Testis (tissue), 2 donors: ENCODE results near the gene MORC2.

Source experiments
- POLR2A ChIP-seq: fragments of 450-650 bp; IDR thresholded peaks from one replicate; pipeline ENCODE4 v1.6.1; 2017; ENCODE audit warnings: antibody characterized with exemption, mild to moderate bottlenecking, moderate library complexity
- TF ChIP-seq, protein P1 (sequence below), 3 experiments: fragments of 450-650 bp in 2 of 3; fragments of 200-600 bp in 1 of 3; sonication (generic) in 1 of 3; IDR thresholded peaks; one replicate each; pipeline ENCODE4 v1.5.1; 2016 to 2019; ENCODE audit warnings: antibody characterized with exemption in 3 of 3, mild to moderate bottlenecking in 2 of 3, moderate library complexity in 1 of 3

DNA sequence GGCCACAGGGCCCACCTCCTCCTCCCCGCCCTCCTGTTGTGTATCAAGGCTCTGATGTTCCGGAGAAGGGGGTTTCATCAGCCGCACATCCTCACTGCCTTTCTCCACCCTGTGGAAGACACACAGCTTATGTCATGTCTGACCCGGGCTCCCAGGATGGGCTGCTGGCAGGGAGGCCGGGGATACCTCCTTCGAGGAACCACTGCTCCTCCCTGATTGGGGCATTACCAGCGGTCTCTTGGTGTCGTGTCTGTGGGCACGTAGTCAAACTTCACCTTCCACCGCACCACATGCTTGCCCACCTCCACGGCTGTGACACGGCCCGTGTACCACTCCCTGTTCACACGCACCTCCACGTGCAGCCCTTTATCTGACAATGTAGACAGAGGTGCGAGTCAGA lies 35.9 kb downstream of the MORC2 start:
- TF ChIP-seq, protein P1, sequence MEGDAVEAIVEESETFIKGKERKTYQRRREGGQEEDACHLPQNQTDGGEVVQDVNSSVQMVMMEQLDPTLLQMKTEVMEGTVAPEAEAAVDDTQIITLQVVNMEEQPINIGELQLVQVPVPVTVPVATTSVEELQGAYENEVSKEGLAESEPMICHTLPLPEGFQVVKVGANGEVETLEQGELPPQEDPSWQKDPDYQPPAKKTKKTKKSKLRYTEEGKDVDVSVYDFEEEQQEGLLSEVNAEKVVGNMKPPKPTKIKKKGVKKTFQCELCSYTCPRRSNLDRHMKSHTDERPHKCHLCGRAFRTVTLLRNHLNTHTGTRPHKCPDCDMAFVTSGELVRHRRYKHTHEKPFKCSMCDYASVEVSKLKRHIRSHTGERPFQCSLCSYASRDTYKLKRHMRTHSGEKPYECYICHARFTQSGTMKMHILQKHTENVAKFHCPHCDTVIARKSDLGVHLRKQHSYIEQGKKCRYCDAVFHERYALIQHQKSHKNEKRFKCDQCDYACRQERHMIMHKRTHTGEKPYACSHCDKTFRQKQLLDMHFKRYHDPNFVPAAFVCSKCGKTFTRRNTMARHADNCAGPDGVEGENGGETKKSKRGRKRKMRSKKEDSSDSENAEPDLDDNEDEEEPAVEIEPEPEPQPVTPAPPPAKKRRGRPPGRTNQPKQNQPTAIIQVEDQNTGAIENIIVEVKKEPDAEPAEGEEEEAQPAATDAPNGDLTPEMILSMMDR (IDR thresholded peaks at IDR 0.05) = no peak
- no peak for TF ChIP-seq POLR2A
